Stimulated activated CD4-positive, alpha-beta T cell treated with anti-CD3 and anti-CD28 coated beads, Interleukin-1b, Interleukin-23, amount 100 ng/mL, for 4 hours (primary cell): ENCODE results near the gene PACS1.

ENCODE experiments used
- DNase-seq, 2 donors: peaks; one replicate each; pipeline ENCODE4 v3.0.0-alpha.2; 2020; ENCODE audit warnings: low read depth in 2 of 2

The PACS1 gene

GRCh38 chr11:66184728-66185127, 114.7 kb downstream of the PACS1 start:
- DNase-seq = no peak

DNA sequence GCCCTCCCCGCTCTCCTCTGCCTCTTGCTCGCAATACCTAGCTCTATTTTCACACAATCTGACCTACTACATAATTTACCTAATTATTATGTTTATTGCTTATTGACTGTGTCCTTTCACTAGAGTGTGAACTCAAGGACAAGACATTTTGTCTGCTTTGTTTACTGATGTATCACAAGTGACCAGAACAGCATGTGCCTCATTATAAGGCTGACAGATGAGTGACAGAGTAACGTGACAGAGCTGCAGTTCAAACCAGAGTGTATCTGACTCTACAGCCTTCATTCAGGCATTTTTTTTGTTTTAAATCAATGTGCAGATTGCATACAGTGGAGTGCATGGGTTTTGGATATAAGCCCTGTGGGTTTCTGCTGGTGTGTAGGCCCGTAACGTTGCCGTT, 116.4 kb downstream of the PACS1 start:
- DNase-seq = no peak

- no peak for DNase-seq
These were observed 117.4 kb downstream of the PACS1 start for GRCh38 chr11:66187453-66187852.

- no peak for DNase-seq
These were observed 118.5 kb downstream of the PACS1 start for GRCh38 chr11:66188580-66188979.

GRCh38 chr11:66189031-66189745, 119.1 kb downstream of the PACS1 start:
- DNase-seq = no peak

DNA sequence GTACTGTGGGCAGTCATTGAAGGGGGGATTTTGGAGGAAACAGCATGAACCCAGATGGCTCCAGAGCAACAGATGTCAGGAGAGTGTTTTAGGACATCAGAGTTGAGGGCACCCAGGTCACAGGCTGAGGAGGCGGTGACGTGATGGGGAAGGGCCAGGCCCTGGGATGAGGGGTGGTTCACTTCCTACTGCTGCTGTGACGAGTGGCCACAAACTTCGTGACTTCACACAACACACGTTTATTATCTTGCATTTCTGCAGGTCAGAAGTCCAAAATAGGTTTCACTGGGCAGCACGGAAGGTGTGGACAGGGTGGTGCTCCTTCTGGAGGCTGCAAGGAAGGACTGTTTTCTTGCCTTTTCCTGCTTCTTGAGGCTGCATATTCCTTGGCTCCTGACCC, 120.7 kb downstream of the PACS1 start:
- DNase-seq = no peak

DNA sequence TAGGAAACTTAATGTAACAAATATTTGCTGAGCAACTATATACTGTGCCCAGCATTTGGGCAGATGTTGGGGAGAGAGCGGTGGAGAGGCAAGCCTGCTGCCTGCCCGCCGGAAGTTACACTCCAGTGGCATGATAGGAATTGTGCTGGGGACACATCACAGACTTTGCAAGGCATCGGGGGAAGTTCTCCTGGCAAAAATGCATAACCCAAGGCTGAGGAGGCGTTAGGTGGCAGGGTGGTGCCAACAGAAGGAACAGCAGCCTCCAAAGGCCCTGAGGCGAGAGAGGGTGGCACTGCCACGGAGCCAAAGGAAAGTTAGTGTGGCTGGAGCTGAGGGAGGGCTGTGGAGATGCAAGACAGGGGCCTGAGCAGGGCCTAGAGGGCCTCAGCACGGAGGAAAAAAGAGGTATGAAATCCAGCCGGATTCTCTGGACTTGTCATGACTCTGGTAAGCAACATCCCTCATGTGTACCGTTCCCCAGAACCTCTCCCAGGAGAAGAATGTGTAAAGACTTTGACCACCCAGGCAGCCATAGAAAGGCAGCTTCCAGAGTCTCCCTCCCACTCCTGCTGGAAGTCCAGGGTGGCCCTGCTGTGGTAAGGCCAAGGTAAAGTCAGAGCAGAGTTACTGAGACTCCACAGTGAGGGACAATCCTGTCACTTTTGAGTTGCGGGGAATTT, 122.2 kb downstream of the PACS1 start:
- no peak for DNase-seq

GRCh38 chr11:66194391-66194790, 124.3 kb downstream of the PACS1 start:
- no peak for DNase-seq

DNA sequence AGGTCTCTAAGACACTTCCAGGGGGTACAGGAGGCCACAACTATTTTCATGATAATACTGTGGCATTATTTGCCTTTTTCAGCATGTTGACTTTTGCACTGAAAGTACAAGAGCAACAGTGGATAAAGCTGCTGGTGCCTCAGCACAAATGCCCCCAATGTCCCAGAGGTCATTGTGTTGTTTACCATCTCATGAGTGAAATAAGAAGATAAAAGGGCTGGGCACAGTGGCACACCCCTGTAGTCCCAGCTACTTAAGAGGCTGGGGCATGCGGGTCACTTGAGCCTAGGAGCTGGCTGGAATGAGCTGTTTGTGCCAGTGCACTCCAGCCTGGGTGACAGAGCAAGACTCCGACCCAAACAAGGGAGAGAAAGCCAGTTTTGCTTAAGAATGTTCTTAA, 125.8 kb downstream of the PACS1 start:
- DNase-seq = no peak

DNA sequence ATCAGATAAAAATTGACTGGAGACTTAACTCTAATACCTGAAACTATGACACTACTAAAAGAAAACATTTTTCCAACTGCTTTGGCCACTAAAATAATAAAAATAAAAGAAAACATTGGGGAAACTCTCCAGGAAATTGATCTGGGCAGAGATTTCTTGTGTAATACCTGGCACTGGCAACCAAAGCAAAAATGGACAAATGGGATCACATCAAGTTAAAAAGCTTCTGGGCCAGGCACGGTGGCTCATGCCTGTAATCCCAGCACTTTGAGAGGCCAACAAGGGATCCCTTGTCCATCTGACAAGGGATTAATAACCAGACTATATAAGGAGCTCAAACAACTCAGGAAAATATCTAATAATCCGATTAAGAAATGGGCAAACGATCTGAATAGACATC, 133.8 kb downstream of the PACS1 start:
- DNase-seq = no peak

GRCh38 chr11:66204412-66204811, 134.3 kb downstream of the PACS1 start:
- DNase-seq = no peak

DNA sequence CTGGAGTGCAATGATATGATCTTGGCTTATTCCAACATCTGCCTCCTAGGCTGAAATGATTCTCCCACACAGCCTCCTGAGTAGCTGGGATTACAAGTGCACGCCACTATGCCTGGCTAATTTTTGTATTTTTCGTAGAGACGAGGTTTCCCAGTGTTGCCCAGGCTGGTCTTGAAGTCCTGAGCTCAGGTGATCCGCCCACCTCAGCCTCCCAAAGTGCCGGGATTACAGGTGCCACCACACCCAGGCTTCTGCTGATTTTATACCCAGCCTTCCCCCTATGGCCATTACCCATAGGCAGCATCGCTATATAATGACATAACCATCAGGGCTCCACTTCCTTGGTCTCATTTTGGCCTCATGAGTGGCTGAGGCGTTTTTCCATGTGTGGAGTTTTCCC, 137.7 kb downstream of the PACS1 start:
- DNase-seq = no peak

GRCh38 chr11:66211100-66211499, 141.0 kb downstream of the PACS1 start:
- DNase-seq = no peak

DNA sequence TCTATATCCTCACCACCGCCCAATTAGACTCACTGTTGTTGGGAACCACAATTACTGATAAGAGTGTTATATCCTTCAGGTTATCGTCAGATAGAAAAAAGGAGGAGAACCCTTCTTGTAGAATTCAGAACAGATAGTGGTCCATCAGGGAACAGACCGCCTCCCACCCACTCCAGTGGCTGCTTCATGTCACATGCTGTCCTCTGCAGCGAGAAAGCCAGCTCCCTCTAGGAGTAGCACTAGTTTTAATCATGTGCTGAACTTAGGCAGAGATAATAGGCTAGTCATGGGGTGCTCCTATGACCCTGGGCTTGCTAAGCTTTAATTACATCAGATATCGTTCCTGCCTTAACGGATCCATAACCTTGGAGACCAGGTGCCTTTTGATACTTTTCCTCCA, 146.8 kb downstream of the PACS1 start:
- no peak for DNase-seq

DNA sequence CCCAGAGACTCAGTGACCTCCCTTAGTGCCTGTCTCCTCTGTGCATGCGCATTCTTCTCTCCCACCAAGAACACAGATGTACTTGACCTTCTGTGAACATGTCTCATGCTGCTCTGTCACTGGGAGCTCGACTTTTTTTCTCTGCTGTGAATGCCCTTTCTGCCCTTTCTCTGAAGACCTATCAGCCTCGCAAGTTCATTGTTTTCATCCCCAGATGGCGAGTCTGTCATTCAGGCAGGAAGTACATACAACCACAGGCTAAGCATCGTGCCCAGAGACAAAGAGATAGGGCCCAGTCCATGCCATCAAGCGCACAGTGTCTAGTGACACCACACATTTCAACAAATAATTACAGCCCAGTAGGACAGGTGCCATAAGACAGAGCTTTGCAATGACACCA, 148.0 kb downstream of the PACS1 start:
- DNase-seq = no peak

GRCh38 chr11:66218846-66219620, 149.0 kb downstream of the PACS1 start:
- no peak for DNase-seq

- no peak for DNase-seq
These were observed 149.9 kb downstream of the PACS1 start for GRCh38 chr11:66219846-66220565.

GRCh38 chr11:66220566-66220935, 150.5 kb downstream of the PACS1 start:
- no peak for DNase-seq

GRCh38 chr11:66221012-66221411, 150.9 kb downstream of the PACS1 start:
- DNase-seq = no peak

DNA sequence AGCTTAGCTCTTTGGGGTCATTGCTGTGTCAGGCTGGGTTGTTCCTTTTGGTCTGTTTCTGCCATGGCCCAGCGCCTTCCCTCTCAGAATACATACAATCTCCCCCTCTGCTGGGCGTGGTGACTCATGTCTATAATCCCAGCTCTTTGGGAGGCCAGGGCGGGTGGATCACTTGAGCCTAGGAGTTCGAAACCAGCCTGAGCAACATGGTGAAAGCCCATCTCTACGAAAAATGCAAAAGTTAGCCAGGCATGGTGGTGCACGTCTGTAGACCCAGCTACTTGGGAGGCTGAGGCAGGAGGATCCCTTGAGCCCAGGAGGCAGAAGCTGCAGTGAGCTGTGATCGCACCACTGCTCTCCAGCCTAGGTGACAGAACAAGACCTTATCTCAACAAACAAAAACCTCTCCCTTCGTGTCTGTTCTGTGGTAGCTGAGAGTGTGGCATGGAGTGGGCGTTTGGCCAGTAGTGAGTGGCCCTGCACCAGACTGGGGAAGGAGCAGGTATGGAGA, 151.7 kb downstream of the PACS1 start:
- DNase-seq = no peak

DNA sequence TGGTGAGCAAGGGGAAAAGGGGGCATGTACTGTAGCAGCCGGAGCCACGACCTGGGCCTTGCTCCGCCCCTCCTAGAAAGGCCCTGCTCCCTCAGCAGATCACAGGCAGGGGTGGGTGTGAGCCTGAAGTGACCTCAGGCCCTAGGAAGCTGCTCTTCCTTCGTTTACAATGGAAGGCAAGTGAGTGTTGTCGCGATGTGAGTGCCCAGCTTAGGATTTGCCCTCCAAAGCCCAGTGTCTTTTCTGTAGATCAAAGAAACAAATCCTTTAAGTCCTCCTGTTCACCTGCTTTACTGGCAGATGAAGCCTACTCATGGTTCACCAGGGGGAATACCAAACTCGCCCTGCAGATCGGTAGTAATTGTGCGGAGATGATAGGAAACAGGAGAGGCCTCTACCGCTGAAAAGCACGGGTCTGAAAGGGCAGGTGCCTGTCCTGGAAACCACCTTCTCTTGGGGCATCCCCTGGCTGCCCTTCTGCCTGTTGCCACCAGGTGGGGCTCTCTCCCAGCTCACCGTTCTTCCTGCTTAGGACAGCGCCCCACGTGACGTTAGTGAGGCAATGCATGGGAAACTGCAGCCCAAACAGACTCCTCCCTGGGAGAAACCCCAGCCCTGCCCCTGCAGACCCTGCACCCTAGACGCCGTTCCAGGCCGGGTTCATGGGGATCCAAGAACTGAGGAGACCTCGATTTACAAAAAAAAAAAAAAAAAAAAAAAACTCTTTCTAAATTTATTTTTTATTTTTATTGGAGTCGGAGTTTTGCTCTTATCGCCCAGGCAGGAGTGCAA, 152.5 kb downstream of the PACS1 start:
- DNase-seq = peak; percentile 83 to 86
